Stimulated activated CD8-positive, alpha-beta memory T cell treated with anti-CD3 and anti-CD28 coated beads, Interleukin-7, amount 100 ng/mL, for 4 hours (primary cell): ENCODE data around the gene SH3RF1.

Source experiments
- DNase-seq, 2 donors: peaks; one replicate each; pipeline ENCODE4 v3.0.0-alpha.2; 2020; ENCODE audit warnings: low read depth in 2 of 2

Gene SH3RF1

GRCh38 chr4:169064296-169064695, 206.5 kb downstream of the SH3RF1 start:
- DNase-seq, result no peak

GRCh38 chr4:169063441-169063840, 207.3 kb downstream of the SH3RF1 start:
- DNase-seq, result no peak

GRCh38 chr4:169062897-169063244, 207.9 kb downstream of the SH3RF1 start:
- DNase-seq, result no peak

GRCh38 chr4:169061386-169061785, 209.4 kb downstream of the SH3RF1 start:
- no peak for DNase-seq

DNA sequence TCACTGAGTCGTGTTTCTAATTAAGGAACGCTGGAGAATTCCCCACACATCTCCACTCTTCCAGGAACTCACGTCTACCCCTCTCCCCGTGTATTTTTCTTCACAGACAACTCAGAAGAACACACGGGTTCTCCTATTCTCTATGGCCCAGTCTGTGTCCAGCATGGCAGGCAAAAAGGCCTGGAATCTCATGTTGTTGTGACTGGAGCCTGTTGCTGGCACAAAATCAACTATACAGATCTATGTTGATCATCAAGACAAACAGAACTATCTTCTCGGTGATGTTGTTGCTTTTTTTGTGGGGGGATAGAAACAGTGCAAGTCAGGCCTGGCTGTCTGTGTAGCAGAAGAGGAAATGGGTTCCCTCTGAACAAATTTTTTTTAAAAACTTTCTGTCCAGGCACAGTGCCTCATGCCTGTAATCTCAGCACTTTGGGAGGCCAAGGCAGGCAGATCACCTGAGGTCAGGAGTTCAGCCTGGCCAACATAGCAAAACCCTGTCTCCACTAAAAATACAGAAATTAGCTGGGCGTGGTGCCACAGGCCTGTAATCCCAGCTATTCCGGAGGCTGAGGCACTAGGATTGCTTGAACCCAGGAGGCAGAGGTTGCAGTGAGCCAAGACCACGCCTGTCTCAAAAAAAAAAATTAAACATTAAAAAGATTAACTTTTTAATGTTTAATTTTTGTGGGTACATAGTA, 210.2 kb downstream of the SH3RF1 start:
- no peak for DNase-seq

- no peak for DNase-seq
Observed at GRCh38 chr4:169059306-169060211, 211.2 kb downstream of the SH3RF1 start.

- DNase-seq, result no peak
Observed at GRCh38 chr4:169058312-169058711, 212.4 kb downstream of the SH3RF1 start.

GRCh38 chr4:169054879-169055278, 215.9 kb downstream of the SH3RF1 start:
- no peak for DNase-seq

- DNase-seq, result no peak
Observed at GRCh38 chr4:169052594-169052945, 218.2 kb downstream of the SH3RF1 start.

DNA sequence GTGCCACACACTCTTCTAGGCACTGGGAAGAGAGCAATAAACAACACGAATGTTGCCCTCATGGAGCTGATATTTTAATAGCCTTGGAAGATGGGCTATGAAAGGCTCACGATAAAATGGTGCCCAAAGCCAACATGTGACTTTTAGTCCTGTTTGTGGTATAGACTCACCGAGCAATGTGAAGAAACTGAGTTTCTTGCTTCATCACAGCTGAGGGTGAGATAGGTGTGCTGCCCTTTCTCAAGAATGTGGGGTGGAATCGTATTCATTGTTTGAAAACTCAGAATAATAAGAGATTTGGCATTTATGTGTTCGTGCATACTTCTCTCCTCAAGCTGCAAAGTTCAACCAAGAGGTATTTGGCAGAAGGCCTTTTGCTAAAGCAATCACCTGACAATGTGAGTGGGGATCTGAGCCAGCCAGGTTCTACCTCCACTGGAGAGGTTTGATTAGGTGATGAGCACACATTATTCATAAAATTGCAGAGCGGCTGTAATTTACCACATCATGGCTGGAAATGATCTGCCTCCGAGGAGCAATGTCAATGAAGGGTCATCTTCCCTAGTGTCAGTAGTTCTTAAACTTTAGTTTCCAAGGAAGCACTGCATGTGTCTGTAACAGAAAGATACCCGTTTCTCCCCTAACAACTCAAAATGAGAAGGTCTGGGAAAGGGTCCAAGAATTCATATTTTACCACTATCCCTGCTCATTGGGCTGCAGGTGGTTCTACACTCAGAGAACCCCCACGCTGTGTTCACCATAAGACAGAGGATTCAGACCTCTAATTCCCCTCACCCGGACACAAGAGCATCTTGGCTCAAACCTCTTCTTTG, 218.8 kb downstream of the SH3RF1 start:
- no peak for DNase-seq

- no peak for DNase-seq
Observed at GRCh38 chr4:169050881-169051760, 219.6 kb downstream of the SH3RF1 start.

GRCh38 chr4:169050284-169050683, 220.5 kb downstream of the SH3RF1 start:
- no peak for DNase-seq

DNA sequence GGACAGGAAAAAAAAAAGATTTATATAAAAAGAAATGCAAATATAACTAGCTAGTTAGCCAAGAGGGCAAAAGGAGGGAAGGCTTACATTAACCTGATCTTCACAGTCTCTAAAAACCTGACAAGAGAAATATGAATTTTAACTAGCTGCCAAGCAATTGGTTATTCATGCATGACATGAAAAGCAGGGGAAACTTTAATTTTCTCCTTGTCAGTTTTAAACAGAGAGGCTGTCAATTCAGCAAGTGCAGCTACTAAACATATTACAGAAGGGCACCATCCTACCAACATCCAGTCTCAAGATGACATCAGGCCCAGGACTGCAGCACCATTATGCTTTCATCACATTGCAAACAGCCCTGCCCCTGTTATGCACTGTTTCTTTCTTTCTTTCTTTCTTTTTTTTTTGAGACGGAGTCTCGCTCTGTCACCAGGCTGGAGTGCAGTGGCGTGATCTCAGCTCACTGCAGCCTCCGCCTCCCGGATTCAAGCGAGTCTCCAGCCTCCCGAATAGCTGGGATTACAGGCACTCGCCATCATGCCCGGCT, 221.8 kb downstream of the SH3RF1 start:
- DNase-seq, result no peak

DNA sequence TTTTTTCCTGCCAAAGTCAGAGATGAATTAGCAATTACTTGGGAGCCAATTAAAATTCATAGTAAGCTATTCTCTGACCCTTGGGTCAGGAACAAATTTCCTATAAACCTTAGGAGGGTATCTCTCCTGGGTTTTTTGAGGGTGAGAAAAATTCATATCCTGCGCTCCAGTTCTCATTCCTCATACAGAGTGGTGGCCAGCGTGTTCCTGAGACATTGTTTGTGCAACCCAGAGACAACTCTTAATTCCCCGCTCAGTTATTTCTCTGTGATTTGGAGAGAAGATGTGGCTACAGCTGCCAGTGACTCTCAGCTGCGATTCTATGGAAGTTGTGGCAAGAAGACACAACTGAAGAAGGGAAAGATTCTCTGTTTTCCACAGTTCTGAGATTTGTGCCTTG, 222.8 kb downstream of the SH3RF1 start:
- DNase-seq, result no peak

DNA sequence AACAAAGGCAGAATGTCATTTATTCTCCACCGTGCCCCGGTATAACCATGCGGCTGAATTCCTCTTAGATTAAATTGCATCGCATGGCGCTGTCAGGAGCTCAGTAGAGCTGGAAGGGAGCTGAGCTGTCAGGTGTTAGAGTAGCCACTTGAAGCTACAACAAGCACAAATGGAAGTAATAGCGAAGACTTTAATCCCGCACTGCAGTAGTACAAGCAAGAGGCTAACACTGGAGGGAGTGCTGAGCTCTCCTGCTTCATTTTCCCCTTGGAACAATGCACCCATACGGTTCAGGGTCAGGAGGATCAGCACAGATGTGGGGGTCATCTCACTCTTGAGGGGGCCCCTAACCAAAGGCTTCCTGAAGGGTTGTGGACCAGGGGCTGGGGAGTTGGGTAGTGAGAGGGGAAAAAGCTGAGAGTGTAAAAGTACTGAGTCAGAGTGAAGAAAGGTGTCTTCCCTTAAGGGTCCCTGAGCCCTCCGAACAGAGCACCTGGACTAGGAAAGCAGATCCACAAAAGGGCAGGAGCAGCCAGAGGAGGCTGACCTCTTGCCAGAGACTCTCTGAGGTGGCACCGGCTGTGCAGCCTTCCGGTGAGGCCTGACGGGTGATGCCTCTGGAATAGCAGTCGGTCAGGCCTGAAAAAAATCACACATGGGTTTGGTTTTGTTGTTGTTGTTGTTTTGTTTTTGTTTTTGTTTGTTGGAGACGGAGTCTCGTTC, 224.7 kb downstream of the SH3RF1 start:
- no peak for DNase-seq

DNA sequence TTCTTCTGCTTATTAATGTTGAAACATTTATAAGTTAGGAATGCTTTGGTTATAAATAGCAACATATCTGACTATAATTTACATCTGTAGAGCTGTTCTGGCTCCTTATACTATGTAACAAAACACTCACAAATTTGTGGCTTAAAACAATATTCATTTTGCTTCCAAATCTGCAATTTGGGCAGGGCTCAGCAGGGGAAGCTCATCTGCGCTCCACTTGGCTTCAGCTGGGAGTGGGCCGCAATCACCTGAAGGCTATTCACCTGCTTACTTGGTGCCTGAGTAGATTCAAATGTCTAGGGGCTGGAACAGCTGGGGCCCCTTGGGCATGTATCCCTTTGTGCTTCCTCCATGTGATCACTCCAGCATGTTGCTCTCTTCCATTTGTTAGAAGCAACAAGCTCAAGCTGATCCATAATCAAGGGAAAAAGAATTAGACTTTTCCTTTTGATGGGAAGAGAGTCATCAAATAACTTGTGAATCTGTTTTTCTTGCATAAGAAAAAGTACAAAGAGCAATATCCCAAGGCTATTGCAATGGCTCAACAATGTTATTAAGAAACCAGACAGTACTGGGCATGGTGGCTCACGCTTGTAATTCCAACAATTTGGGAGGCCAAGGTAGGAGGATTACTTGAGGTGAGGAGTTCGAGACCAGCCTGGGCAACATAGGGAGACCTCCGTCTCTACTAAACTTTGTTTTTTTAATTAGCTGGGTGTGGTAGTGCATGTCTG, 225.9 kb downstream of the SH3RF1 start:
- no peak for DNase-seq
